HG02885 (cell line): Measurements from ENCODE around the gene DOLPP1.

Experiments used
- ATAC-seq: cut with Tn5 transposase; IDR thresholded peaks from one replicate; pipeline ENCODE4 v1.9.1; 2021; ENCODE audit warnings: mild to moderate bottlenecking; ENCODE audit not compliant: unreplicated experiment, poor library complexity

Gene DOLPP1

GRCh38 chr9:129063061-129063460 lies 17.9 kb upstream of the DOLPP1 start:
- ATAC-seq = no peak

- no peak for ATAC-seq
Observed at GRCh38 chr9:129064499-129064908, 16.4 kb upstream of the DOLPP1 start.

- no peak for ATAC-seq
Observed at GRCh38 chr9:129068110-129068509, 12.8 kb upstream of the DOLPP1 start.

- no peak for ATAC-seq
Observed at GRCh38 chr9:129068990-129069861, 11.7 kb upstream of the DOLPP1 start.

- ATAC-seq = no peak
Observed at GRCh38 chr9:129069862-129070641, 10.9 kb upstream of the DOLPP1 start.

- ATAC-seq = no peak
Observed at GRCh38 chr9:129070696-129071525, 10.0 kb upstream of the DOLPP1 start.

- ATAC-seq = no peak
Observed at GRCh38 chr9:129071526-129072126, 9.3 kb upstream of the DOLPP1 start.

GRCh38 chr9:129072171-129072570 lies 8.7 kb upstream of the DOLPP1 start:
- ATAC-seq = no peak

DNA sequence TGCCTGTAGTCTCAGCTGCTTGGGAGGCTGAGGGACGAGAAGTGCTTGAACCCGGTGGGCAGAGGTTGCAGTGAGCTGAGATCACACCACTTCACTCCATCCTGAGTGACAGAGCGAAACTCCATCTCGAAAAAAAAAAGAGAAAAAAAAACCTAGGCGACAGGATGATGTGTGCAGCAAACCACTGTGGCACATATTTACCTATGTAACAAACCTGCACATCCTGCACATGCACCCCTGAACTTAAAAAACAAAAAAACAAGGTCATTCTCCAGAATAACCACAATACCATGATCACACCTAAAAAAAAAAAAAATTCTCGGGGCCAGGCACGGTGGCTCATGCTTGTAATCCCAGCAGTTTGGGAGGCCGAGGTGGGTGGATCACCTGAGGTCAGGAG lies 7.5 kb upstream of the DOLPP1 start:
- no peak for ATAC-seq

GRCh38 chr9:129074106-129074505 lies 6.8 kb upstream of the DOLPP1 start:
- ATAC-seq = no peak

GRCh38 chr9:129075996-129076639 lies 4.8 kb upstream of the DOLPP1 start:
- no peak for ATAC-seq

- no peak for ATAC-seq
Observed at GRCh38 chr9:129076640-129077037, 4.3 kb upstream of the DOLPP1 start.

DNA sequence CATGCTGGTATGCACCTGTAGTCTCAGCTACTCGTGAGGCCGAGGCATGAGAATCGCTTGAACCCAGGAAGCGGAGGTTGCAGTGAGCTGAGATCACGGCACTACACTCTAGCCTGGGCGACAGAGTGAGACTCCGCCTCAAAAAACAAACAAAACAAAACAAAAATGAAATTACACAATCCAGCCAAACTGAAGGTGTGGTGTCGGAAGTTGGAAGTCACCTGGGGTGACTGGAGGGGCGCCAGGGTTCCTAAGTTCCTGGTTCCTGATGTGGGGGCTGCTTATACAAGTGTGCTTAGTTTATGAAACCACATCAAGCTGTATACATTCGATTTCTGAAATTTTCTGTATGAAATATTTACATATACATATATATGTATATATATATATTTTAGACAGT lies 3.7 kb upstream of the DOLPP1 start:
- ATAC-seq = no peak

GRCh38 chr9:129078691-129079503 lies 2.0 kb upstream of the DOLPP1 start:
- no peak for ATAC-seq

- ATAC-seq = no peak
Observed at GRCh38 chr9:129079829-129080228, 1.1 kb upstream of the DOLPP1 start.

GRCh38 chr9:129080298-129080600 lies 662 bp upstream of the DOLPP1 start:
- ATAC-seq = no peak

DNA sequence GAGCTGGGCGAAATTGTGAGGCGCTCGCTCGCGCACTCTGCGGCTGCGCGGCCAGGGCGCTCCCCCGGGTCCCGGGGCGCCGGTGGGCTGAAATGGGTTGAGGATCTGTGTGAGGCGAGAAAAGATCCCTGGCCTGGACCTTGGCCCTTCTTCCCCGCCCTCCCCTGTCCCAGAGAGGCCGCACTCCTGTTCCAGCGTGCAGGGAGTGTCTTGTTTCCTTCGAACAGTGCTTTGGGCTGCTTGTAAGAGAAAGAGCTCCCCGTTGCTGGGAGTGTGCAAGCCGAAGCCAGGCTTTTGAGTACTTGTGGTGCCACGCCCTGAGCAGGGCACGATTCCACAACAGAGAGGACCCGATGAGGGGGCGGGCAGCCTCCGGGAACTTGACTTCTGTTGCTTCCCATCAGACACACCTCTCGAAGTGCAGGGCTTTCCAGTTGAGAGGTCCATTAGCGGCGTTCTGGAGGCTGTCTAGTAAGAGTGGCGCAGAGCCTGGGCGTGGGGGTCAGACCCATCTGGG lies 535 bp downstream of the DOLPP1 start:
- no peak for ATAC-seq

DNA sequence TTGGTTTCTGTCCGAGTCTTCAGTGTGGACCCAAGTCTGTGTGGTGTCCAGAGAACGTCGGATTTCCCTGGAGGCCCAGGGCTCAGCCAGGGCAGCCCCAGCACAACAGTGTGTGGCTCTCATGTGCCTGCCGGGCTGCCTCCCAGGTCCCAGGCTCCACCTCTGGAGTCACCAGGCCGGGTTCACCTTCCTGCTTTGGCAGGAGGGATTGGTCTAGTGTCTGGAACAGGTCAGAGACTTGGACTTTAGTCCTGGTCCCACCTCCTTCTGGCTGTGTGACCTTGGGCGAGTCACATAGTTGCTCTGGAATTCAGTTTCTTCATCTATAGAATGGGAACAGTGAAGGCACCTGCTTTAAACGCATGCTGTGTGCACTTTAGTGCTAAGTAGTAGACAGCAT lies 3.2 kb downstream of the DOLPP1 start:
- ATAC-seq = no peak

- ATAC-seq = no peak
Observed at GRCh38 chr9:129089246-129089645, 8.3 kb downstream of the DOLPP1 start.
